ENCODE results near the gene KDM4B. TPM values are rescaled to one million over a fixed set of nuclear protein-coding genes. Genes with fewer than 3 reads are reported as not detected.

Gene KDM4B
- polyA plus RNA-seq, 3 donors: 6.4 to 22.7 (median 12.7) TPM

- Mint-ChIP-seq H3K27ac (no peak overlapping the region), H3K4me1 (peaks cover 29% of the 10 kb centered on the region), H3K27me3 (ENCODE audit: low read depth in 3 of 3) (peaks cover 6 to 35% (median 14%) of the 10 kb centered on the region in 3 donors), H3K36me3 (peaks cover 81 to 90% of the 10 kb centered on the region in 2 donors), H3K4me3 (no peak overlapping the region), H3K9me3 (peaks cover 0 to 6% (median 2%) of the 10 kb centered on the region in 7 donors)
- no peak for DNase-seq
- Histone ChIP-seq H4K20me1 (ENCODE audit: insufficient read depth, low read length) (peaks cover 91% of the 10 kb centered on the region), H3K9me3 (replicated peaks in 1 of 2; ENCODE audit: control insufficient read depth in 1 of 2, insufficient read depth in 1 of 2, low read length in 2 of 2) (no peaks in the 10 kb centered on the region), H3K79me2 (ENCODE audit: insufficient read depth, low read length) (no peaks in the 10 kb centered on the region), H3K4me2 (replicated peaks; ENCODE audit: extremely low read depth, low read length, poor library complexity, severe bottlenecking) (no peak overlapping the region), H3K27ac (ENCODE audit: low read depth in 1 of 2, low read length in 2 of 2) (no peak overlapping the region), H3K36me3 (replicated peaks in 1 of 2; ENCODE audit: control insufficient read depth in 1 of 2, insufficient read depth in 2 of 2, low read length in 2 of 2) (peaks cover 74 to 77% of the 10 kb centered on the region in 2 donors), H3K9ac (ENCODE audit: insufficient read depth, low read length, poor library complexity, severe bottlenecking) (no peak overlapping the region), H3K4me3 (replicated peaks in 1 of 3; ENCODE audit: low read depth in 2 of 3, low read length in 3 of 3) (no peak overlapping the region), H2AFZ (ENCODE audit: insufficient read depth, low read depth, low read length, poor library complexity, severe bottlenecking) (no peak overlapping the region), H3K27me3 (ENCODE audit: control insufficient read depth in 2 of 2, insufficient read depth in 2 of 2, low read length in 2 of 2) (no peaks in the 10 kb centered on the region), H3K4me1 (ENCODE audit: control insufficient read depth in 1 of 2, insufficient read depth in 2 of 2, low read length in 2 of 2) (peaks cover 18 to 19% of the 10 kb centered on the region in 2 donors)
- intact Hi-C loops (cut with micrococcal nuclease): no loop called here
- TF ChIP-seq, protein P1, sequence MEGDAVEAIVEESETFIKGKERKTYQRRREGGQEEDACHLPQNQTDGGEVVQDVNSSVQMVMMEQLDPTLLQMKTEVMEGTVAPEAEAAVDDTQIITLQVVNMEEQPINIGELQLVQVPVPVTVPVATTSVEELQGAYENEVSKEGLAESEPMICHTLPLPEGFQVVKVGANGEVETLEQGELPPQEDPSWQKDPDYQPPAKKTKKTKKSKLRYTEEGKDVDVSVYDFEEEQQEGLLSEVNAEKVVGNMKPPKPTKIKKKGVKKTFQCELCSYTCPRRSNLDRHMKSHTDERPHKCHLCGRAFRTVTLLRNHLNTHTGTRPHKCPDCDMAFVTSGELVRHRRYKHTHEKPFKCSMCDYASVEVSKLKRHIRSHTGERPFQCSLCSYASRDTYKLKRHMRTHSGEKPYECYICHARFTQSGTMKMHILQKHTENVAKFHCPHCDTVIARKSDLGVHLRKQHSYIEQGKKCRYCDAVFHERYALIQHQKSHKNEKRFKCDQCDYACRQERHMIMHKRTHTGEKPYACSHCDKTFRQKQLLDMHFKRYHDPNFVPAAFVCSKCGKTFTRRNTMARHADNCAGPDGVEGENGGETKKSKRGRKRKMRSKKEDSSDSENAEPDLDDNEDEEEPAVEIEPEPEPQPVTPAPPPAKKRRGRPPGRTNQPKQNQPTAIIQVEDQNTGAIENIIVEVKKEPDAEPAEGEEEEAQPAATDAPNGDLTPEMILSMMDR (IDR thresholded peaks at IDR 0.05): no peak
- 97% methylated on average over 9 of the region's 10 CpGs for WGBS (ENCODE audit: insufficient coverage)
Measured at GRCh38 chr19:5134691-5135090, 165.8 kb downstream of the KDM4B start.

- Histone ChIP-seq H4K20me1 (ENCODE audit: insufficient read depth, low read length) (peaks cover 91% of the 10 kb centered on the region), H3K27ac (ENCODE audit: low read depth in 1 of 2, low read length in 2 of 2) (no peak overlapping the region), H3K79me2 (ENCODE audit: insufficient read depth, low read length) (no peaks in the 10 kb centered on the region), H3K36me3 (replicated peaks in 1 of 2; ENCODE audit: control insufficient read depth in 1 of 2, insufficient read depth in 2 of 2, low read length in 2 of 2) (peaks cover 89 to 93% of the 10 kb centered on the region in 2 donors), H3K4me3 (replicated peaks in 1 of 3; ENCODE audit: low read depth in 2 of 3, low read length in 3 of 3) (no peak overlapping the region), H3K9ac (ENCODE audit: insufficient read depth, low read length, poor library complexity, severe bottlenecking) (no peak overlapping the region), H2AFZ (ENCODE audit: insufficient read depth, low read depth, low read length, poor library complexity, severe bottlenecking) (no peak overlapping the region), H3K4me1 (ENCODE audit: control insufficient read depth in 1 of 2, insufficient read depth in 2 of 2, low read length in 2 of 2) (peaks cover 15 to 21% of the 10 kb centered on the region in 2 donors), H3K9me3 (replicated peaks in 1 of 2; ENCODE audit: control insufficient read depth in 1 of 2, insufficient read depth in 1 of 2, low read length in 2 of 2) (no peaks in the 10 kb centered on the region), H3K4me2 (replicated peaks; ENCODE audit: extremely low read depth, low read length, poor library complexity, severe bottlenecking) (no peak overlapping the region), H3K27me3 (ENCODE audit: control insufficient read depth in 2 of 2, insufficient read depth in 2 of 2, low read length in 2 of 2) (peaks cover 0 to 4% of the 10 kb centered on the region in 2 donors)
- H3K9me3 Mint-ChIP-seq: peaks cover 0 to 6% (median 2%) of the 10 kb centered on the region in 7 donors
- H3K4me3 Mint-ChIP-seq: no peak overlapping the region
- intact Hi-C loops (cut with micrococcal nuclease): no loop called here
- peaks cover 25% of the 10 kb centered on the region for H3K4me1 Mint-ChIP-seq
- no peak for DNase-seq
- peaks cover 3 to 36% (median 13%) of the 10 kb centered on the region in 3 donors for H3K27me3 Mint-ChIP-seq (ENCODE audit: low read depth in 3 of 3)
- 87% methylated on average over 20 of the region's 25 CpGs for WGBS (ENCODE audit: insufficient coverage)
- H3K36me3 Mint-ChIP-seq: peaks cover 87 to 95% of the 10 kb centered on the region in 2 donors
- TF ChIP-seq, protein P1 (IDR thresholded peaks at IDR 0.05): no peak
- no peak overlapping the region for H3K27ac Mint-ChIP-seq
Measured at GRCh38 chr19:5136073-5136855, 167.4 kb downstream of the KDM4B start.

All from CD14-positive monocyte (primary cell).